PC-9 (cell line): ENCODE results near the gene CACNA1S.

ENCODE experiments used
- CTCF ChIP-seq: fragments of 200-600 bp; sonication (generic); conservative IDR thresholded peaks from 2 replicates; pipeline ENCODE4 v1.6.1; 2017; ENCODE audit warnings: mixed run types, antibody characterized with exemption, mild to moderate bottlenecking, moderate library complexity
- EZH2 ChIP-seq: fragments of 200-600 bp; sonication (generic); IDR thresholded peaks from 2 replicates; pipeline ENCODE4 v1.8.0; 2017; ENCODE audit warnings: antibody characterized with exemption, low read depth

GRCh38 chr1:201109651-201110050 is 2.6 kb downstream of the CACNA1S start:
- TF ChIP-seq CTCF (no peak), EZH2 (no peak)
